HCT116 (cell line): Measurements from ENCODE around the gene LRSAM1. TPM values are rescaled to one million over a fixed set of nuclear protein-coding genes. Genes with fewer than 3 reads are reported as not detected.

Experiments
- ATAC-seq: fragments of 200-7000 bp; cut with Tn5 transposase; 2 replicates; pipeline ENCODE4 v1.9.1; 2020; ENCODE audit warnings: mild to moderate bottlenecking, moderate library complexity
- BruUV-seq: library from RNA; stranded (reverse); fragments of 400-500 nt; replicated peaks from 2 replicates; lab custom pipeline; 2021; lab: Mats Ljungman, UMichigan
- CTCF ChIA-PET: fragments of 300-600 bp; sonication (Branson Sonifier 250); formaldehyde crosslinking; loops from one replicate; lab custom pipeline; 2021; ENCODE audit warnings: antibody characterized with exemption; lab: Charles Lee
- POLR2A ChIA-PET: fragments of 300-600, 350-600 bp; sonication (Branson Sonifier 250); formaldehyde crosslinking; loops from one replicate; lab custom pipeline; 2021; ENCODE audit warnings: antibody characterized with exemption; lab: Charles Lee
- RAD21 ChIA-PET, 2 experiments: fragments of 300-600 bp; sonication (Branson Sonifier 250); formaldehyde crosslinking; loops; one replicate each; lab custom pipeline; 2023; ENCODE audit warnings: low total read pairs in 2 of 2; ENCODE audit not compliant: uncharacterized antibody in 2 of 2, unreplicated experiment in 2 of 2, low non-redundant PET in 1 of 2; lab: Charles Lee
- DNase-seq: peaks from one replicate; pipeline ENCODE4 v3.0.0-alpha.2; 2010; ENCODE audit warnings: low read depth, low spot score
- H2AFZ ChIP-seq: fragments of 200-600 bp; shearing (Covaris generic), sonication (generic); 2 replicates; pipeline ENCODE4 v1.6.1; 2017; ENCODE audit warnings: low read depth, mixed run types, mixed read lengths, antibody characterized with exemption, low read length; ENCODE audit not compliant: poor library complexity, severe bottlenecking
- H3K27ac ChIP-seq: 2 replicates; pipeline ENCODE4 v1.5.1; 2012; ENCODE audit warnings: low read depth, low read length
- H3K27me3 ChIP-seq: fragments of 200-600 bp; sonication (generic); 2 replicates; pipeline ENCODE4 v1.6.1; 2016; ENCODE audit warnings: mixed run types, low read length, mixed read lengths; ENCODE audit not compliant: insufficient read depth
- H3K36me3 ChIP-seq, 2 experiments: fragments of 200-500 bp in 1 of 2; fragments of 200-600 bp in 1 of 2; sonication (Bioruptor generic) in 1 of 2; sonication (generic) in 1 of 2; 2 replicates each; pipeline versions ENCODE4 v1.5.1 to v1.6.1; 2014 to 2016; ENCODE audit warnings: low read length in 2 of 2, inconsistent platforms in 1 of 2, mixed read lengths in 1 of 2, mixed run types in 1 of 2; ENCODE audit not compliant: insufficient read depth in 2 of 2, control insufficient read depth in 1 of 2
- H3K4me1 ChIP-seq, 2 experiments: fragments of 200-600 bp in 1 of 2; sonication (generic) in 1 of 2; 2 replicates each; pipeline versions ENCODE4 v1.5.1 to v1.6.1; 2012 to 2017; ENCODE audit warnings: low read length in 2 of 2, inconsistent platforms in 1 of 2, mild to moderate bottlenecking in 1 of 2, mixed read lengths in 1 of 2, mixed run types in 1 of 2, moderate library complexity in 1 of 2; ENCODE audit not compliant: insufficient read depth in 2 of 2, control insufficient read depth in 1 of 2
- H3K4me2 ChIP-seq: fragments of 200-600 bp; sonication (generic); 2 replicates; pipeline ENCODE4 v1.6.1; 2017; ENCODE audit warnings: mixed run types, low read length, mixed read lengths
- H3K4me3 ChIP-seq, 2 experiments: fragments of 200-600 bp in 1 of 2; sonication (generic) in 1 of 2; replicated peaks in 1 of 2; 2 replicates each; pipeline ENCODE4 v1.5.1; 2011 to 2016; ENCODE audit warnings: low read length in 2 of 2, control low read depth in 1 of 2, low read depth in 1 of 2, mild to moderate bottlenecking in 1 of 2, mixed read lengths in 1 of 2, mixed run types in 1 of 2
- H3K79me2 ChIP-seq: fragments of 200-600 bp; sonication (generic); 2 replicates; pipeline ENCODE4 v1.6.1; 2017; ENCODE audit warnings: mild to moderate bottlenecking, mixed run types, low read length, moderate library complexity, mixed read lengths; ENCODE audit not compliant: insufficient read depth
- H3K9ac ChIP-seq: fragments of 200-600 bp; sonication (generic); 2 replicates; pipeline ENCODE4 v1.6.1; 2016; ENCODE audit warnings: low read length, mixed read lengths
- H3K9me2 ChIP-seq: fragments of 200-600 bp; sonication (generic), shearing (Covaris generic); 2 replicates; pipeline ENCODE4 v1.6.1; 2017; ENCODE audit warnings: mixed run types, mild to moderate bottlenecking, moderate library complexity; ENCODE audit not compliant: insufficient read depth
- H3K9me3 ChIP-seq, 2 experiments: fragments of 200-500 bp in 1 of 2; fragments of 200-600 bp in 1 of 2; sonication (Bioruptor generic) in 1 of 2; sonication (generic) in 1 of 2; 2 replicates each; pipeline ENCODE4 v1.6.1; 2014 to 2017; ENCODE audit warnings: low read length in 2 of 2, mixed read lengths in 2 of 2, inconsistent platforms in 1 of 2, low read depth in 1 of 2, mild to moderate bottlenecking in 1 of 2, mixed run types in 1 of 2, moderate library complexity in 1 of 2; ENCODE audit not compliant: control insufficient read depth in 1 of 2, insufficient read depth in 1 of 2
- H4K20me1 ChIP-seq: fragments of 200-600 bp; sonication (generic), shearing (Covaris generic); 2 replicates; pipeline ENCODE4 v1.6.1; 2017; ENCODE audit warnings: mixed run types, mild to moderate bottlenecking, moderate library complexity; ENCODE audit not compliant: insufficient read depth
- CEBPB ChIP-seq: IDR thresholded peaks from 2 replicates; pipeline ENCODE4 v1.6.1; 2012; ENCODE audit warnings: low read depth
- ELF1 ChIP-seq: IDR thresholded peaks from 2 replicates; pipeline ENCODE4 v1.6.1; 2012; ENCODE audit warnings: low read depth, borderline replicate concordance
- RAD21 ChIP-seq: IDR thresholded peaks from 2 replicates; pipeline ENCODE4 v1.6.1; 2012; ENCODE audit warnings: low read depth, mild to moderate bottlenecking
- REST ChIP-seq: IDR thresholded peaks from 2 replicates; pipeline ENCODE4 v1.6.1; 2012; ENCODE audit warnings: low read depth
- SIN3A ChIP-seq: IDR thresholded peaks from 2 replicates; pipeline ENCODE4 v1.6.1; 2012; ENCODE audit warnings: low read depth
- TCF7L2 ChIP-seq: IDR thresholded peaks from 2 replicates; pipeline ENCODE4 v1.7.0; 2011; ENCODE audit warnings: borderline replicate concordance, inconsistent platforms; ENCODE audit not compliant: insufficient read depth, insufficient read length; ENCODE audit errors: extremely low read depth
- ZFX ChIP-seq: fragments of 450-650 bp; IDR thresholded peaks from 2 replicates; pipeline ENCODE4 v1.6.1; 2017
- ZNF274 ChIP-seq: fragments of 200-500 bp; sonication (Bioruptor generic); IDR thresholded peaks from 2 replicates; pipeline ENCODE4 v1.6.1; 2014; ENCODE audit warnings: mild to moderate bottlenecking, low read depth, low read length, inconsistent platforms
- intact Hi-C: fragments of 100-400 bp; cut with micrococcal nuclease; formaldehyde crosslinking; loops from 2 replicates; pipeline ENCODE4 v1.10.0; 2022
- total RNA-seq: library from RNA; stranded (reverse); gene quantifications from one replicate; pipeline ENCODE4 v1.2.1, GENCODE V29; 2021; ENCODE audit not compliant: unreplicated experiment
- TF ChIP-seq, protein P1 (sequence below), 3 experiments: fragments of 200-600 bp in 1 of 3; sonication (generic) in 1 of 3; IDR thresholded peaks in 2 of 3; conservative IDR thresholded peaks in 1 of 3; 2 replicates each; pipeline ENCODE4 v1.5.1; 2012 to 2017; ENCODE audit warnings: low read depth in 2 of 3, low read length in 2 of 3, antibody characterized with exemption in 1 of 3, borderline replicate concordance in 1 of 3, control low read depth in 1 of 3, mild to moderate bottlenecking in 1 of 3, mixed read lengths in 1 of 3, mixed run types in 1 of 3, moderate library complexity in 1 of 3; ENCODE audit not compliant: insufficient read depth in 1 of 3

The LRSAM1 gene
- total RNA-seq, 1 experiment from 2014 or later = 25.9 TPM

- BruUV-seq = no TSS peak
- intact Hi-C loops = no loop called here
- Histone ChIP-seq H3K4me2 (no peak overlapping the region), H3K36me3 (peaks cover 19% of the 10 kb centered on the region in 2 experiments; a peak in 3 of 4 replicates), H3K9me3 (no peaks in the 10 kb centered on the region), H3K4me3 (no peak overlapping the region), H2AFZ (no peak overlapping the region), H4K20me1 (no peaks in the 10 kb centered on the region)
- DNase-seq = no peak
- TF ChIP-seq ELF1 = no peak
- TF ChIP-seq TCF7L2 = no peak
- no peak for TF ChIP-seq REST
- no peak for TF ChIP-seq RAD21
- TF ChIP-seq SIN3A = no peak
- TF ChIP-seq ZFX = no peak
- TF ChIP-seq ZNF274 = no peak
- TF ChIP-seq, protein P1, sequence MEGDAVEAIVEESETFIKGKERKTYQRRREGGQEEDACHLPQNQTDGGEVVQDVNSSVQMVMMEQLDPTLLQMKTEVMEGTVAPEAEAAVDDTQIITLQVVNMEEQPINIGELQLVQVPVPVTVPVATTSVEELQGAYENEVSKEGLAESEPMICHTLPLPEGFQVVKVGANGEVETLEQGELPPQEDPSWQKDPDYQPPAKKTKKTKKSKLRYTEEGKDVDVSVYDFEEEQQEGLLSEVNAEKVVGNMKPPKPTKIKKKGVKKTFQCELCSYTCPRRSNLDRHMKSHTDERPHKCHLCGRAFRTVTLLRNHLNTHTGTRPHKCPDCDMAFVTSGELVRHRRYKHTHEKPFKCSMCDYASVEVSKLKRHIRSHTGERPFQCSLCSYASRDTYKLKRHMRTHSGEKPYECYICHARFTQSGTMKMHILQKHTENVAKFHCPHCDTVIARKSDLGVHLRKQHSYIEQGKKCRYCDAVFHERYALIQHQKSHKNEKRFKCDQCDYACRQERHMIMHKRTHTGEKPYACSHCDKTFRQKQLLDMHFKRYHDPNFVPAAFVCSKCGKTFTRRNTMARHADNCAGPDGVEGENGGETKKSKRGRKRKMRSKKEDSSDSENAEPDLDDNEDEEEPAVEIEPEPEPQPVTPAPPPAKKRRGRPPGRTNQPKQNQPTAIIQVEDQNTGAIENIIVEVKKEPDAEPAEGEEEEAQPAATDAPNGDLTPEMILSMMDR (IDR thresholded peaks at IDR 0.05 in 2 of 3, conservative IDR thresholded peaks at IDR 0.05 in 1 of 3; ENCODE audit: borderline replicate concordance in 1 of 3, insufficient read depth in 1 of 3, low read depth in 2 of 3, low read length in 2 of 3) = no peak
- no peak for TF ChIP-seq CEBPB
- TF ChIP-seq, all 23 proteins: peak for 0
- POLR2A ChIA-PET = no interaction called here
- Histone ChIP-seq H3K9me2 (no peaks in the 10 kb centered on the region), H3K4me1 (peaks cover 0 to 3% of the 10 kb centered on the region in 2 experiments; a peak in 2 of 4 replicates), H3K27me3 (no peaks in the 10 kb centered on the region), H3K9ac (no peak overlapping the region), H3K27ac (no peak overlapping the region), H3K79me2 (peaks cover 29% of the 10 kb centered on the region)
- CTCF ChIA-PET = no interaction called here
- ATAC-seq = no peak
- RAD21 ChIA-PET = no interaction called here
Measured at GRCh38 chr9:127430415-127430814, 20.9 kb upstream of the LRSAM1 start.
